Right lung (tissue), 5 donors: Measurements from ENCODE around the gene GSDME. TPM values are rescaled to one million over a fixed set of nuclear protein-coding genes. Genes with fewer than 3 reads are reported as not detected.

Experiments
- DNase-seq, 2 donors: peaks; one replicate each; pipeline ENCODE4 v3.0.0-alpha.2; 2013
- polyA plus RNA-seq, 5 donors: library from polyadenylated mRNA; unstranded; fragments of 120-200 nt; gene quantifications; one replicate each; pipeline versions ENCODE4 v1.2.1 to v1.2.3, GENCODE V29; 2013; ENCODE audit warnings: inconsistent platforms in 1 of 5, low replicate concordance in 1 of 5; ENCODE audit not compliant: insufficient read length in 5 of 5, insufficient read depth in 1 of 5

Gene GSDME
- polyA plus RNA-seq, 5 donors: 9.3 to 16.7 (median 12.1) TPM

DNA sequence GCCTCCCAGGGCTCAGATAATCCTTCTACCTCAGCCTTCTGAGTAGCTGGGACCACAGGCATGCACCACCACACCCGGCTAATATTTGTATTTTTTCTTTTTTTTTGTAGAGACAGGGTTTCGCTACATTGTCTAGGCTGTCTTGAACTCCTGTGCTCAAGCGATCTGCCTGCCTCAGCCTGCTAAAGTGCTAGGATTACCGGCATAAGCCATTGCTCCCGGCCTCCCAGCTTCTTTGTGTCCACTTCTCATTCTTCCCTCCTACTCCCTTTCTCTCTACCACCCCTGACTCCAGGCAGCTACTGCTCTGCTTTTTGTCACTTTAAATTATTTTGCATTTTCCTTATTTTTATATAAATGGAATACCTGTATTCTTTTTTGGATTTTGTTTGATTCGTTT, 100.7 kb downstream of the GSDME start:
- no peak for DNase-seq

DNA sequence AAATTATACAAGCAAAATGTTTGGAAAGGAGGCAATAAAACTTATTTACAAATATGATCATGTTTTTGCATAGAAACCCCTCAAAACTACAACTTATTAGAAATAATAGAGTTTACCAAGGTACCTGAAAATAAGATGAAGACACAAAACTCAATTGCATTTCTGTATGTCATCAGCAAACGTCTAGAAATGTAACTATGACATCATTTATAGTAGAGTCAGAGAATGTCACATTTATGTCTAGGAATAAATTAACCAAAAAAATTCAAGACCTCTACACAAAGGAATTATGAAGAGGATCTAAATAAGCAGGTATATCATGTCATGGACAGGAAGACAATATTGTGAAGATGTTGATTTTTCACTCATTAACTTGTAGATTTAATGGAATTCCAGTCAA, 103.0 kb downstream of the GSDME start:
- DNase-seq: no peak

DNA sequence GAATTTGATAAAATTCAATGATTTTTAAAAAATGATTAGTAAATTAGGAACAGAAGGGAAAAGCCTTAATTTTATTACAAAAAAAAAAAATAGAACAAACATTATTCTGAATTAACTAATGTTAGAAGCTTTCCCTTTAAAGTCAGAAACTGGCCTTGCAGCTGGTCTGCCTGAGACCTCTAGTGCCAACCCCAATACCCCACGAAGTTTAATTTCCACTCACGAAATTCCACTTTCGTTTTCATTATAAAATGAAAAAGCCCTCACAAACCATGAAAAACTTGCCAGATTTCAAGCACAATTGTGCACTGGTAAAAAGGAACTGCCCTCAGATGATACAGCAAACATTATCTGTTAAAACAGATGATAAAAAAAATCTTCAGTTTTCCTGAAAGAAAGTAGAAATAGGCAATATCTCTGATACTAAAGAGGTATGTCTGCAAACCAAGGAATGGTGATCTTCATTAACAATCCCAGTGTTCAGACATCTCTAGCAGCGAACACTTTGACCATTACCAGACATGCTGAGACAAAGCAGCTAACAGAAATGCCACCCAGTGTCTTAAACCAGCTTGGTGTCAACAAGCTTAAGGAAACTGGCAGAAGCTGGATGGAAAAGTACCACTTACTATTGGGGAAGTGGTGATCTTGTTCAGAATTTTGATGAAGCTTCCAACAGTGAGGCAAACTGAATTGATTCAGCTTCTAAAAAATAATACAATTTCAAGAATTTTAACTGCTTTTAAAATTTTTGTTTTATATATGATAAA, 103.8 kb downstream of the GSDME start:
- DNase-seq: no peak

DNA sequence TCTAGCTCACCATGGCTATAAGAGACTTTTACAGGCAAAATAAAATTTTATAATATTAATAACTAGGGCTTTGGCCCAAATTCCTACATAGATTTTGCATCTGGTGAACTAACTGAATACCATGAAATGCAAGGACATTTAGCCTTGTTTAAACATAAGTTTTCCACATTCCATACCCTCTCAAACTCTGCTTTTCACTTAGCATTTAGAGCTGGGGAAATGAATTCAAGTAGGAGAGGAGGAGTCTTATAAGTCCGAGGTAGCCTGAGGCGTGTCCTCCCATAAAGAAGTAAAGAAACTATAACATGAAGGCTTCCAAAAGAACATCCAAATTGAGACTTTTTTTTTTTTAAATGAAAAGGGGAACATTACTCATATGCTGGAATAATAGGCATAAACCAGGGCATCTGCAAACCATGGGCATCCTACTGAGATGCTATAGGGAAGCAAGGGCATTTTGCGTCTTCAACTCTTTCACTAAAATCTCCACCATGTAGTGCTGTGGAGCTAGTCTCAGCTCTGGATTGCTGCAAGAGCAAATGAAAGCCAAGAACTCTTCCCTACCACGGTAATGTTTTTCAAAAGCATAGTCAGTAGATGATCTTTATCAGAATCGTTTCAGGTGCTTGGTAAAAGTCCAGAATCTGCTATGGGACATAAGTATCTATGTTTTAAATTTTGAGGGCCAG, 104.9 kb downstream of the GSDME start:
- DNase-seq: no peak

Other genes with a start within 250 kb of the GSDME start
- 10 to 100 TPM in 2 of 5 donors, 1 to 10 TPM in 3; 5.5 to 11.6 (median 9.3) TPM for gene PALS2, start 184.0 kb downstream of the GSDME start, polyA plus RNA-seq
- 1 to 10 TPM; 2.7 to 4.1 (median 3.3) TPM for gene OSBPL3, start 222.7 kb upstream of the GSDME start, polyA plus RNA-seq